A375 (cell line): ENCODE results near the gene NSG1. TPM values are rescaled to one million over a fixed set of nuclear protein-coding genes. Genes with fewer than 3 reads are reported as not detected.

Experiments
- total RNA-seq: library from RNA; depleted of rRNA; stranded (reverse); fragments of >200 nt; shearing (Covaris generic); gene quantifications from 2 replicates; pipeline ENCODE4 v1.2.3, GENCODE V29; 2014; rRNA removed

The NSG1 gene, protein sequence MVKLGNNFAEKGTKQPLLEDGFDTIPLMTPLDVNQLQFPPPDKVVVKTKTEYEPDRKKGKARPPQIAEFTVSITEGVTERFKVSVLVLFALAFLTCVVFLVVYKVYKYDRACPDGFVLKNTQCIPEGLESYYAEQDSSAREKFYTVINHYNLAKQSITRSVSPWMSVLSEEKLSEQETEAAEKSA
- 0.32 and 0.34 TPM in 2 replicates for total RNA-seq

DNA sequence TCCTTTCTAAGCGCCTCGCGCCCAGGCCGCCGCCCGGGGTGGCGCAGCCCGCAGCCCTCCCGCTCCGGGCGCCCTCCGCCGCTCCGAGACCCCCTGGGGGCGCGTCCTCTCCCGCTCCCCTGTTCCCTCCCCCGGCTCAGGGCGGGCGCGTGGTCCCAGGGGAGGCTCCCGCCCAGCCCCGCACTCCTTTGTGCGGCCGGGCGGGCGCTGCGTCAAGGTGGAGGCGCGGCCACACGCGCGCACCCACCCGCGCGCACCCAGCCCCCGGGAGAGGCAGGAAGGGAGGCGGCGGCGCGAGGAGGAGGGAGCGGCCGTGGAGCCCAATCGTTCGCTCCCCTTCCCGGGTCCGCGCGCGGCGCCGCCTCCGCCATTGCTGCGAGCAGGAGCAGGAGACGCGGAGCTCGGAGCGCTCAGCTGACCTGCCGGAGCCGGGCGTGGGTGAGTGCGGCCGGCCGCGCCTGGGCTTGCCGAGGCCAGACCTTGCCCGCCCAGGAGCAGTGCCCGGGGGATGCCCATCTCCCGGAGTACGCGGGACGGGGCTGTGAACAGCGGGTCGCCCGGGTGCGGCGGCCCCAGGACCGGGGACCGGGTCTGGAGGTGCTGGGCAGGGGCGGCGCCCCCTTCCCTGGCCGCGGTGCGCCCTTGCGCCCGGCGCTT lies at the start of gene NSG1:
Gene NSG1 (plus strand): TSS at position 367 of the 657 bp plus-strand sequence. CDS start 528 bp downstream, outside the sequence.

Other genes starting within 250 kb of the NSG1 start
- not detected in 2 replicates for gene OTOP1, start 160.2 kb upstream of the NSG1 start, total RNA-seq
- gene TMEM128, start 138.9 kb upstream of the NSG1 start, total RNA-seq = 17.5 and 20.5 TPM in 2 replicates
- gene LYAR, start 96.9 kb upstream of the NSG1 start, total RNA-seq = 89.0 and 97.9 TPM in 2 replicates
- 8.1 and 8.4 TPM in 2 replicates for gene ZBTB49, start 96.9 kb upstream of the NSG1 start, total RNA-seq
- gene STX18, start 154.9 kb downstream of the NSG1 start, total RNA-seq = 22.1 and 28.4 TPM in 2 replicates